GM23248 (cell line): Measurements from ENCODE around the gene GPR108.

Experiments used
- EZH2 ChIP-seq: fragments of 200-600 bp; sonication (generic); IDR thresholded peaks from 2 replicates; pipeline ENCODE4 v1.6.1; 2018; ENCODE audit warnings: antibody characterized with exemption, mild to moderate bottlenecking; ENCODE audit not compliant: insufficient read depth, poor library complexity, severe bottlenecking
- EZH2phosphoT487 ChIP-seq: fragments of 200-600 bp; sonication (generic); IDR thresholded peaks from 2 replicates; pipeline ENCODE4 v1.6.1; 2018; ENCODE audit warnings: antibody characterized with exemption, moderate library complexity, mild to moderate bottlenecking, low read depth; ENCODE audit not compliant: insufficient read depth

DNA sequence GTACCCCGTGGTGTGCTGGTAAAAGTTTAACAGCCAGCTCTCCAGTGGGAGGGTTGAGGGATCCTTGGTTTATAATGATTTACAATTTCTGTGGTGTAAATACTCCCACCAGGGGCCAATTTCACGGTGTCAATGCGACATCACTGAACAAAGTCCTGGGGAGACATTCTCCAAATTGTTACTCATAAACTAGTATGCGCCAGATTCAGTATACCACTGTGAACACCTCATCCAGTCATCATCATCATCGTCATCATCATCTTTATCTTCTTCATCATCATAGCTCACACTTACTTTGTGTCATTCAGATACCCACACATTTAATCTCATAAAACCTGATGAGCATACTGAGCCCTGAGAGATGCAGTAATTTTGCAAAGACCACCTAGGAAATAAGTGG lies 50.3 kb downstream of the GPR108 start:
- TF ChIP-seq EZH2: no peak
- no peak for TF ChIP-seq EZH2phosphoT487
